ENCODE results near the gene HOXA13. TPM values are rescaled to one million over a fixed set of nuclear protein-coding genes. Genes with fewer than 3 reads are reported as not detected.

HOXA13 gene
- polyA plus RNA-seq, 1 donor from 2014 or later = not detected

DNA sequence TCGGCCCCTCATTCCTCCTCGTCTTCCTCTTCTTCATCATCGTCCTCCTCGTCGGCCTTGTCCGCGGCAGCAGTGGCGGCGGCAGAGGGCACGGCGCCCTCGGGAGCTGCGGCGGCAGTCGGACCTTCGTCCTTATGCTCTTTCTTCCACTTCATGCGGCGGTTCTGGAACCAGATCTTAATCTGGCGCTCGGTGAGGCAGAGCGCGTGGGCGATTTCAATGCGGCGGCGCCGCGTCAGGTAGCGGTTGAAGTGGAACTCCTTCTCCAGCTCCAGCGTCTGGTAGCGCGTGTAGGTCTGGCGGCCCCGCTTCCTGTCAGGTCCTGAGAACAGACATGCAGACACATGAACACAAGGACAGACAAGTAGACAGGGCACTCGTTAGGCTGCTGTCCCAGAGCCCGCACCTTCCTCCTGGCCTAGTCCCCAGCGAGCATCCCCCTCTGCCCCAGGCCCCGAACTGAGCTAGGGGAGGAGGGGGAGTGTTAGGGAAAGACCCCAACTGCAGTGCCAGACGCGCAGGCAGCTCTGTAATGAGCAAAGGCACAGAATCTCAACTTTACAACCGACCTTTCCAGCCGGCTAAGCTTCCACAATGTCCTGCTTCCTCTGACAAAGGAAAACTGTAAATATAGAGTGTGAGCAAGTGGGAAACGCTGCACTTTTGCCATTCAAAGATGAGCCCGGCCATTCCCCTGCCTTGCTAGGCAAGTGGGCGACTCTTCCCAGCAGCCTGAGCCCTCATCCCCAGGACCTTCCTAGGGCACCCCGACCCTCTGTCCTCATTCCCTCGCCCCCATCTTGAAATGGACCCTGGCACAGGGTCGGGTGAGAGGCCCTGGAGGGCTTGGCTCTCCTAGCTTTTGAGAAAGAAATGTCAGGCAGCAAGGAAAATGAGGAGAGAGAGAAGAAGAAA, 44.7 kb downstream of the HOXA13 start:
- Mint-ChIP-seq H3K4me3 (peak overlapping the region; percentile 56 to 89 (median 78)), H3K27me3 (peaks cover 71% of the 10 kb centered on the region), H3K36me3 (no peaks in the 10 kb centered on the region), H3K9me3 (peaks cover 0 to 17% (median 1%) of the 10 kb centered on the region in 3 donors), H3K27ac (peak overlapping the region; percentile 96 to 98 (median 97)), H3K4me1 (peaks cover 17 to 51% (median 18%) of the 10 kb centered on the region in 3 donors)

DNA sequence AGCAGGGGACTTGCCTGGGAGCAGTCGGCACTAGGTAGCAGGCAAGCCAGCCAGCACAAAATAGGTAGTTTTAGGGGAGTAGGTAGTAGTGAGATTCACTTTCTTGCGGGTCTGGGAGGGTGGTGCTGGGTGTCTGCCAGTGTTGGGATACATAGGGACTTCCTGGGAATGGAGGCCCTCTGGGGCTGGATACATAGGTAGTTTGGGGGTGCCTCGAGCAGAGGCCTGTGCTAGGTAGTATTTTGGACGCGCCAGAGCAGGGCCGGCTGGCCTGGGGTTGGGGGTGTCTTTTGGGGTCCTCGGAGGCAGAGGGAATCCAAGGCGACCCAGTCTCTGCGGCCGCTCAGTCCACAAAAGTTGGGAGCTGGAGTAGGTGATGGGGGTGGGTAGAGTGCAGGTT, 45.5 kb downstream of the HOXA13 start:
- peaks cover 16 to 44% (median 17%) of the 10 kb centered on the region in 3 donors for H3K4me1 Mint-ChIP-seq
- H3K27me3 Mint-ChIP-seq = peaks cover 70% of the 10 kb centered on the region
- peaks cover 0 to 17% (median 1%) of the 10 kb centered on the region in 3 donors for H3K9me3 Mint-ChIP-seq
- peak overlapping the region; percentile 96 to 98 (median 97) for H3K27ac Mint-ChIP-seq
- peak overlapping the region in 3 of 4 donors; percentile 28 to 89 (median 56) for H3K4me3 Mint-ChIP-seq
- H3K36me3 Mint-ChIP-seq = no peaks in the 10 kb centered on the region

DNA sequence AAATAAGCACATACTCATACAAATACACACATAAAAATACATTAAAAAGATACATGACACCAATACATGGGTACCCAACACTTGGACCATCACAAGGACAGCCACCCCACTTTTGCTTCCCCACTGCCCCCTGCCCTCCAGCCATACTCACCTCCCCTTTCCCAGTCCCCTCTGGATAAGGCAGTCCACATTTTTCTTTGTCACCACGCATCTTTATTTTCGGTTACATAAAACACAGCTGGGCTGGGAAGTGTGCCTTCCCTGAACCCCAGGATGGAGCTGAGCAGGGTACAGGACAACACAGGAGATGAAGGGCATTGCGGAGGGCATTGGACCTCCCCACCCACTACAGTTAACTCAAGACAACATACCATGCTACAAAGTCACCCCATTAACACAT, 46.4 kb downstream of the HOXA13 start:
- peak overlapping the region in 2 of 3 donors; percentile 33 to 98 for H3K27ac Mint-ChIP-seq
- peak overlapping the region in 3 of 4 donors; percentile 13 to 89 (median 58) for H3K4me3 Mint-ChIP-seq
- peaks cover 0 to 17% (median 1%) of the 10 kb centered on the region in 3 donors for H3K9me3 Mint-ChIP-seq
- H3K27me3 Mint-ChIP-seq = peaks cover 72% of the 10 kb centered on the region
- H3K4me1 Mint-ChIP-seq = peaks cover 15 to 39% (median 17%) of the 10 kb centered on the region in 3 donors
- no peaks in the 10 kb centered on the region for H3K36me3 Mint-ChIP-seq

DNA sequence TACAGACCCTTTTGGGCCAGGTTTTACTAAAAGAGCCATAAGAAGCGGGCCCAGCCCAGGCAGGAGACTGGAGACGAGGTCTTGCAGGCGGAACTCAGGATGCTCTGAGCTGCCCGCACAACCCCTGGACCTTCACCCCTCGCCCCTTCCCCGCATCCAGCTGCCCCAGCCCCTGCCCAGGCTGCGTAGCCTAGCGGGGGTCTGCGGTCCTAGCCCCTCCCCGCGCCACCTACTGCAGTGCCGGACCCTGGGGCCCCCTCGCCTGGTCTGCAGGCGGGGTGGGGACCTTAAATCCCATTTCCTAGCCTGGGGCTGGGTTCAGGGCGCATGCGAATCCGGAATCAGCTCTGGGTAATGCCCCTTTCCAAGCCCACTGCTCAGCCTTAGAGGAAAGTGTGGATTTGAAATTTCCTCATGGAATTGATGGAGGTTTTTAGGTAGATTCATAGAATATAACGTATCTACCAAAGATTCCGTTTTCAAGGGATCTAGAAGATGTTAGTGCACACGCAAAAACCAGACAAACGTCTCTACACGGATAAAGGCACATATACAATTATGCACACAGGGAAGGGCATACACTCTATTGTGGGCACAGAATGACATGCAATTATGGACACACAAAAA, 47.0 kb downstream of the HOXA13 start:
- peak overlapping the region; percentile 23 to 98 (median 94) for H3K27ac Mint-ChIP-seq
- peaks cover 19 to 37% (median 19%) of the 10 kb centered on the region in 3 donors for H3K4me1 Mint-ChIP-seq
- peaks cover 0 to 15% (median 1%) of the 10 kb centered on the region in 3 donors for H3K9me3 Mint-ChIP-seq
- no peaks in the 10 kb centered on the region for H3K36me3 Mint-ChIP-seq
- H3K4me3 Mint-ChIP-seq = peak overlapping the region in 2 of 4 donors; percentile 22 to 89
- peaks cover 72% of the 10 kb centered on the region for H3K27me3 Mint-ChIP-seq

DNA sequence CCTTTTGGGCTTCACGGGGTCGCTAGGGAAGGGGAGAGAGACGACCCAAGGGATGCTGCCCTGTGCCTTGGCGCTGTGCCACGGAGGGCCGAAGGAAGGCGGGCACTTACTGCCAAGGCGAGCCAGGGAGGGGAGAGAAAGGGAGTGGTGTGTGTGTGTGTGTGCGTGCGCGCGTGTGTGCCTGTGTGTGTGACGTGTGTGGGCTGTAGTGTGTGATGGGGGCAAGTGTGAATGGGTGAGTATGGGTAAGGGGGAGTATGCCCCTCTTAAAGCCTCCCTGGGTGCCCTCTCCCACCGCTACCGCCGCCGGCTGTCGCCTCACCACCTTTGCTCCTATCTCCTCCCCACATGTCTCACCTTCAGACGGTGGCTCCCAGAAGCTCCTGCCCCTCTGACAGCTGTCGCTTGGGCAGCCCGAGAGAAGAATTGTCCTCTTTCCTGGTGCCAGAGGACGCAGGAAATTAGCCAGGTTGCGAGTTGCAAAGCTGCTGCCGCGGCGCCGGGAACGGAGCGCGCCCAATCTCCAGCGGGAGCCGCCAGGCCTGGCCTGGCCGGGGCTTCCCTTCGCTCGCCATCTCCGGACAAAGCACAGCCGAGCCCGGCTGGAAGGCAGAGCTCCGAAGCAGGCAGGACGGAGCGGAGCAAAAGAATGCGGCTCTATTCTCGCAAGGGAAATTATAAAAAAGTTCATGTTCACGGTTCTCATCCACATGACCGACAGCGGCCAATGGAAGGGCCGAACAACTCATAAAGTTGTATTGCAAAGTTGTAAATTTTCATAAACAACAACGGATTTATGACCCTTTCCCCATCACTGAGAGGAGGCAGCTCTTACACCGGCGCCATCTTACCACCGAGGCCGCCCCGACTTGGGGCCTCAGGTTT, 47.7 kb downstream of the HOXA13 start, which contains the start of gene HOXA3:
HOXA3 (minus strand) TSS at position 653 of the 885 bp plus-strand sequence. CDS start 41,943 bp downstream, outside the sequence.
- peaks cover 17 to 36% (median 23%) of the 10 kb centered on the region in 3 donors for H3K4me1 Mint-ChIP-seq
- peak within 1 kb of the TSS; percentile 94 to 98 (median 94) for H3K27ac Mint-ChIP-seq
- no peaks in the 10 kb centered on the region for H3K36me3 Mint-ChIP-seq
- H3K27me3 Mint-ChIP-seq = peaks cover 73% of the 10 kb centered on the region
- H3K4me3 Mint-ChIP-seq = peak within 1 kb of the TSS; percentile 74 to 93 (median 88)
- H3K9me3 Mint-ChIP-seq = peaks cover 0 to 8% (median 1%) of the 10 kb centered on the region in 3 donors

DNA sequence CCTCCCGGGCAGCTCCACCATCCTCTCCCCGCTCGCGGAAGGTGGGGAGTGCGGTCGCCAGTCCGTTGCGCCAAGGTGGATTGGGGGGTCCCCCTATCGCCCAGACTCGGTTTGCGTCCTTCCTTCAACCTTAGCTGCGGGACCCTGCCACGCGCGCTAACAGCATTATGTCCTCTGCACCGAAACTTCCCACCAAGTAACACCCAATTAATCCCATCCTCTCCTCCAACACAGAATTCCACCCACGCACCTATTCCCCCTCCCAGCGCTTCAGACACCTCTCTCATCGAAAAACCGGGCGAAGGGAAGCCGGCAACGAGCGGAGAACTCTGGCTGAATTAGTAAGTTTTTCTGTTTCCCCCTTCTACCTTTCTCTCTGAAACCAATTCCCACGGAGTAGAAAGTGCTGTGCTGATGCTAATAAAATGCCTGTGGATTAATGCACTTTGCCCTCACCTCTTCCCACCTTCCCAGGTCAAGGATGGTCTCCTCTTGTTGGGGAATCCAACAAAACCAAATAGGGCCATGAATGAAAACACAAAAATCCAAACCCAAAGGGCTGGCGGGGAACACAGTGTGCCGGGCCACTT, 48.5 kb downstream of the HOXA13 start:
- Mint-ChIP-seq H3K27ac (peak overlapping the region; percentile 94 to 98 (median 94)), H3K36me3 (no peaks in the 10 kb centered on the region), H3K4me1 (peaks cover 19 to 38% (median 24%) of the 10 kb centered on the region in 3 donors), H3K9me3 (peaks cover 0 to 8% (median 1%) of the 10 kb centered on the region in 3 donors), H3K4me3 (peak overlapping the region; percentile 74 to 93 (median 88)), H3K27me3 (peaks cover 76% of the 10 kb centered on the region)

DNA sequence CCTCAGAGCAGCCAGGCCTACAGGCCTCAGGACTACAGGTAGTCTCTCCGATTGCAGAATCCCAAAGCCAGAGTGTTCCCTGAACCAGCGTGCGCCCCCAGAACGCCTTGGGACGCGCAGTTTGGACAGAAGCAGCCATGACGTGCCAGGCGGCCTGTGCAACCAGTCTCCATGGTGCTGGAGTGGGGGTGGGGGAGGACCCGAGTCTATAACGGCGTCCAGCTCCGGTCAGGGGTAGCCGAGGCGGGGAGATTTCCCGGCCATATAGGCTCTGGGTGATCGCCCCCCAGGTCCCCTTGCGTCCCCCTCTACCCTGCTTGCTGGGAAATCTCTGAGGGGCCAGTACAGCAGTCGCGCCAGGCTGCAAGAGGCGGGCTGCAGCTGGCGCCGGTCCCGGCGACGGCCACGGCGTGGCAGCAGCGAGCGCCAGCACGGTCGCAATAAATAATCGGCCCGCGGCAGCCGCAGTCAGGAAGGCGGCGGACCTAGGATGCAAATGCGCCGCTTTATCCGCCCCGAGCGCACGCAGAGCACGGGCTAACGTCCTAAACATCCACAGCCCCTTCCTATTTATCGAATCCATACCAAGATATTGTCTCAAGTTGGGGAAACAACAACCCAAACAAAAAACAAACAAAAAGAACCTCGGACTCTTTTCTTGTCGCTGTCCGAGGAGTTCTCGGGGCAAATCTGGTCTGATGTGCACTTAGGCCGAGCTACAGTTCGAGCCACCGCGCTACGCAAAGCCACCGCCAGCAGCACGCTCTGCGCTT, 49.1 kb downstream of the HOXA13 start:
- Mint-ChIP-seq H3K9me3 (peaks cover 0 to 8% (median 1%) of the 10 kb centered on the region in 3 donors), H3K27ac (peak overlapping the region; percentile 94 to 98 (median 94)), H3K4me1 (peaks cover 19 to 40% (median 24%) of the 10 kb centered on the region in 3 donors), H3K4me3 (peak overlapping the region; percentile 74 to 93 (median 88)), H3K36me3 (no peaks in the 10 kb centered on the region), H3K27me3 (peaks cover 78% of the 10 kb centered on the region)

DNA sequence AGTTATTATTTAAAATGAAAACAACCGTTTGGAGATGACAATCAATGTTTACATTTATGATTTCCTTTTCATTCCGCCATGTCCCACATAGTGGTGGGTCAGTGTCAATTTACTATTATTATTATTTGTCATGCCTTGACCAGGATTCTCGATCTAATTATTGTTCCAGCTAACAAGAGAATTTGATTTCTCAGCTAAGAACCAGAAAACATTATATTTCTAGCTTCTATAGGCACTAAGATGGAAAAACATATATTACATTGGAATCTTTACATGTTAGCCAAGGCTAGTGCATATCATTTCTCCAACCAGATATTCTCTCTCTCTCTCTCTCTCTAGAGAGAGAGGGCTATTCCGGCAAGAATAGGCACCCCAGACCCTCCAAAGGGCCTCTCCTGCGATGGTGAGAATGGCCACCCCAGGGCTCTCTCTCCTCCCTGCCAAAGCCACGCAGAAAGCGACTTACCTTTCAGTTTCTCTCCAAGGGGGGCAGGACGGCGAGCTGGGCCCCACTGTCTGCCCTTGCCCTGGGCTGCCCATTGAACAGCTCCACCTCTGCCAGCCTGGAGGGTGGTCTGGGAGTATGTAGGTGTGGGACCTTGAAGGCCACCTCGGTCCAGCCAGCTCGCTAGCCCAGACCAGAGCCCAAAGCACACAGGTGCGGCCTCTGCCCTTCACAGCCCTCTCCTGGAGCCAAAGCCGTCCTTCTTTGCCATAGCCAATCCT, 49.9 kb downstream of the HOXA13 start:
- Mint-ChIP-seq H3K9me3 (peaks cover 0 to 4% (median 0%) of the 10 kb centered on the region in 3 donors), H3K36me3 (no peaks in the 10 kb centered on the region), H3K4me3 (peak overlapping the region in 3 of 4 donors; percentile 47 to 89 (median 66)), H3K4me1 (peaks cover 16 to 34% (median 24%) of the 10 kb centered on the region in 3 donors), H3K27me3 (peaks cover 73% of the 10 kb centered on the region), H3K27ac (peak overlapping the region in 2 of 3 donors; percentile 94 to 98)

DNA sequence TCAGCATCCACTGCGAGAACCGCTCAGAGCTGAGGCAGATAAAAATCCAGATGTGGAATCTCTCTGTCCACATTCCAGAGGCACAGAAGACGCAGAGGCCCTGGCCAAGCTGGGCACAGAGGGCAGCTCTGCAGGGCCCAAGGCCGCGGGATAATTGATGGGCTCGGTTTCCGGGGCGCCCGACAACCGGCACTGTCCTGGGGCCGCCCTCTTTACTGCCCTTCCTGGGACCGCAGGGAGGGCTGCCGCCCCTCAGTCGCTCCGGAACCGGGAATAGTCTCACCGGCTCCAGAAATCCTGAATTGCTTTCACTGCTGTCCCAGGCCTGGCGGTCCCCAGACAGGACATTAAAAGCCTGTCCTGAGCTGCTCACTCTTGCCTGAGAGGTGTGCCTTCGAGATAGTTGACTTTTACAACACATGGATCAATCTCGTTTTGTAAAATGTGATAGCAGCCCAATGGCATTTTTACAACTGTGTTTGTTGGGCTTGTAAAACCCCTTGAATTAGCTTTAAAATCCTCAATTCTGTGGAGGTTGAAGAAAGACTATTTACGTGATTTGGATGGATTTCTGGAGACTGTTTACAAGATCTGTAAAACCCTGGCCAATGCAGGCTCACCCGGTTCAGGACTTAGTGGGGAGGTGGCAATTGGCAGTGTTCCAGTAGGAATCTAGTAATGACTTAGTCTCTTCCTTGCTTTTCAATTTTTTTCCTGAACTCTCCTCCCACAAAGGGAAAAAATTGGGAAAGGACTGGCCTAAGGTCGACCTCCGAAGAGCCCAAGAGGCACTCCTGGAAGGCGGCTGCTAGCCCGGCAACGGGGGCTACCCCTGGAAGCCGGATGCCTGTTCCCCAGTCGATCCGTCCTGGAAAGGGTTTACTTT, 50.9 kb downstream of the HOXA13 start:
- Mint-ChIP-seq H3K27ac (peak overlapping the region; percentile 83 to 98 (median 91)), H3K9me3 (no peaks in the 10 kb centered on the region), H3K4me1 (peaks cover 14 to 27% (median 20%) of the 10 kb centered on the region in 3 donors), H3K36me3 (no peaks in the 10 kb centered on the region), H3K27me3 (peaks cover 68% of the 10 kb centered on the region), H3K4me3 (peak overlapping the region in 3 of 4 donors; percentile 4 to 90 (median 89))

DNA sequence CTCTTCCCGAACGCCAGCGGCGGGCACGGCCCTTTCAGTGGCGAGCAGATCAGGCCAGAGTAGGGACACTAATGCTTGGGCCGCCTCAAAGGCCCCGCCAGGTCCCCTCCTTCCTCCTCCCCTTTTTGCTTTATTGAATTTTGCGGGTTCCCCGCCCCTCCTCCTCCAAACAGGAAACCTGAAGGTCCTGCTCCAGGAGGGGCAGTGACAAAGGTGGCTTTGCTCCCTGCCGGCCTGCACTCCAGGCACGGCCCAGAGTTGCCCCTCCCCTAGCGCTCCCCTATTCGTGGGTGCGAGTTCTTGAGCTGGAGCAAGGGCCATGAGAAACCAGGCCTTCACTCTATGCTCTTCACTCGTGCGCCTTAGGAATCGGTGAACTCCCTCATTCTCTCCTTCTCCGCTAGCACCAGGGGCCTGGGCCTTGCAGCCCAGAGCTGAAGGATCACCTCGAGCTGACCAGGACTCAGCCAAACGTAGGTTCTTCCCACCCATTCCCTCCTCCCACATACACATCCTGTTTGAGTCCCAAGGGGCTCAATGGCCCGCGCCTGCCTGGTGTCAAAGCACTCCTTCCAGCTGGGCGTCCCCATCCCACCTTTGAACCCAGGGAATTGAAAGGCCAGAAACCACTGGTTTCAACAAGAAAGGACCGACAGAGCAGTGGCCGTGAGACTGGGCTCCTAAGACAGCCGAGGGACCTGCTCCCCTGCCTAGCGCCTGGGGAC, 51.7 kb downstream of the HOXA13 start:
- H3K27ac Mint-ChIP-seq = peak overlapping the region; percentile 83 to 98 (median 91)

More for the DNA sequence above, 51.7 kb downstream of the HOXA13 start:
- peaks cover 14 to 23% (median 20%) of the 10 kb centered on the region in 3 donors for H3K4me1 Mint-ChIP-seq
- H3K36me3 Mint-ChIP-seq = no peaks in the 10 kb centered on the region
- peak overlapping the region; percentile 78 to 90 (median 88) for H3K4me3 Mint-ChIP-seq
- H3K9me3 Mint-ChIP-seq = no peaks in the 10 kb centered on the region
- H3K27me3 Mint-ChIP-seq = peaks cover 63% of the 10 kb centered on the region
